IPS-18c (cell line): Measurements from ENCODE around the gene C6orf132.

Experiments
- H3K4me3 ChIP-seq: 2 replicates; pipeline ENCODE4 v1.7.0; 2013; ENCODE audit warnings: low read depth, mild to moderate bottlenecking, low read length, moderate library complexity; ENCODE audit not compliant: insufficient read depth
- H3K9me3 ChIP-seq: one replicate; pipeline ENCODE4 v1.6.1; 2013; ENCODE audit warnings: mild to moderate bottlenecking, low read length, moderate library complexity; ENCODE audit not compliant: control insufficient read depth, insufficient read depth

C6orf132 gene

GRCh38 chr6:42101186-42101657, 41.2 kb downstream of the C6orf132 start:
- Histone ChIP-seq H3K9me3 (no peaks in the 10 kb centered on the region), H3K4me3 (no peak overlapping the region)

GRCh38 chr6:42100029-42100901, 42.2 kb downstream of the C6orf132 start:
- H3K4me3 ChIP-seq, result no peak overlapping the region
- H3K9me3 ChIP-seq, result no peaks in the 10 kb centered on the region

GRCh38 chr6:42099340-42100028, 42.9 kb downstream of the C6orf132 start:
- no peak overlapping the region for H3K4me3 ChIP-seq
- no peaks in the 10 kb centered on the region for H3K9me3 ChIP-seq

GRCh38 chr6:42095776-42096541, 46.5 kb downstream of the C6orf132 start:
- Histone ChIP-seq H3K9me3 (no peaks in the 10 kb centered on the region), H3K4me3 (no peak overlapping the region)

- Histone ChIP-seq H3K4me3 (no peak overlapping the region), H3K9me3 (no peaks in the 10 kb centered on the region)
These were observed 47.3 kb downstream of the C6orf132 start for GRCh38 chr6:42095094-42095493.

- H3K4me3 ChIP-seq, result no peak overlapping the region
- no peaks in the 10 kb centered on the region for H3K9me3 ChIP-seq
These were observed 48.7 kb downstream of the C6orf132 start for GRCh38 chr6:42093582-42094329.

- H3K4me3 ChIP-seq, result no peak overlapping the region
- H3K9me3 ChIP-seq, result no peaks in the 10 kb centered on the region
These were observed 50.7 kb downstream of the C6orf132 start for GRCh38 chr6:42091718-42092023.

GRCh38 chr6:42090819-42091717, 51.4 kb downstream of the C6orf132 start:
- Histone ChIP-seq H3K4me3 (no peak overlapping the region), H3K9me3 (no peaks in the 10 kb centered on the region)

- H3K4me3 ChIP-seq, result no peak overlapping the region
These were observed 54.3 kb downstream of the C6orf132 start for GRCh38 chr6:42088101-42088591.

GRCh38 chr6:42086046-42087035, 56.1 kb downstream of the C6orf132 start:
- Histone ChIP-seq H3K4me3 (no peak overlapping the region), H3K9me3 (no peaks in the 10 kb centered on the region)

More at GRCh38 chr6:42088101-42088591, 54.3 kb downstream of the C6orf132 start:
- no peaks in the 10 kb centered on the region for H3K9me3 ChIP-seq

- Histone ChIP-seq H3K4me3 (no peak overlapping the region), H3K9me3 (no peaks in the 10 kb centered on the region)
These were observed 57.5 kb downstream of the C6orf132 start for GRCh38 chr6:42084889-42085288.

- no peak overlapping the region for H3K4me3 ChIP-seq
- H3K9me3 ChIP-seq, result no peaks in the 10 kb centered on the region
These were observed 58.9 kb downstream of the C6orf132 start for GRCh38 chr6:42083530-42083929.

GRCh38 chr6:42079941-42080464, 62.4 kb downstream of the C6orf132 start:
- H3K4me3 ChIP-seq, result no peak overlapping the region
- no peaks in the 10 kb centered on the region for H3K9me3 ChIP-seq

GRCh38 chr6:42078386-42078785, 64.0 kb downstream of the C6orf132 start:
- Histone ChIP-seq H3K9me3 (no peaks in the 10 kb centered on the region), H3K4me3 (no peak overlapping the region)
